Measurements from ENCODE around the gene FN1.

FN1 gene

GRCh38 chr2:215382480-215382879 lies 53.4 kb downstream of the FN1 start:
- no peak for DNase-seq (ENCODE audit: low read depth)

- no peak for DNase-seq (ENCODE audit: low read depth)
Measured at GRCh38 chr2:215382011-215382410, 53.9 kb downstream of the FN1 start.

DNA sequence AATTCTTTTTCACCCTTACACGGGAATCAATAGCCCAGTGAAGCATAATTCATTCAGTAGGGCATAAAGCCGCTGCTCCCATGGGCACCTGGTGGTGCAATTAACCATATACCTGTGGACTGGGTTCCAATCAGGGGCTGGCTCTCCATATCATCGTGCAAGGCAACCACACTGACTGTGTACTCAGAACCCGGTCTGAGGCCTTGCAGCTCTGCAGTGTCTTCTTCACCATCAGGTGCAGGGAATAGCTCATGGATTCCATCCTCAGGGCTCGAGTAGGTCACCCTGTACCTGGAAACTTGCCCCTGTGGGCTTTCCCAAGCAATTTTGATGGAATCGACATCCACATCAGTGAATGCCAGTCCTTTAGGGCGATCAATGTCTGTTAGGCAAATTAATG lies 55.2 kb downstream of the FN1 start:
- DNase-seq (ENCODE audit: low read depth) = no peak

GRCh38 chr2:215379948-215380347 lies 55.9 kb downstream of the FN1 start:
- DNase-seq (ENCODE audit: low read depth) = no peak

GRCh38 chr2:215379039-215379438 lies 56.8 kb downstream of the FN1 start:
- no peak for DNase-seq (ENCODE audit: low read depth)

GRCh38 chr2:215378045-215378444 lies 57.8 kb downstream of the FN1 start:
- no peak for DNase-seq (ENCODE audit: low read depth)

GRCh38 chr2:215377283-215377682 lies 58.6 kb downstream of the FN1 start:
- DNase-seq (ENCODE audit: low read depth) = no peak

DNA sequence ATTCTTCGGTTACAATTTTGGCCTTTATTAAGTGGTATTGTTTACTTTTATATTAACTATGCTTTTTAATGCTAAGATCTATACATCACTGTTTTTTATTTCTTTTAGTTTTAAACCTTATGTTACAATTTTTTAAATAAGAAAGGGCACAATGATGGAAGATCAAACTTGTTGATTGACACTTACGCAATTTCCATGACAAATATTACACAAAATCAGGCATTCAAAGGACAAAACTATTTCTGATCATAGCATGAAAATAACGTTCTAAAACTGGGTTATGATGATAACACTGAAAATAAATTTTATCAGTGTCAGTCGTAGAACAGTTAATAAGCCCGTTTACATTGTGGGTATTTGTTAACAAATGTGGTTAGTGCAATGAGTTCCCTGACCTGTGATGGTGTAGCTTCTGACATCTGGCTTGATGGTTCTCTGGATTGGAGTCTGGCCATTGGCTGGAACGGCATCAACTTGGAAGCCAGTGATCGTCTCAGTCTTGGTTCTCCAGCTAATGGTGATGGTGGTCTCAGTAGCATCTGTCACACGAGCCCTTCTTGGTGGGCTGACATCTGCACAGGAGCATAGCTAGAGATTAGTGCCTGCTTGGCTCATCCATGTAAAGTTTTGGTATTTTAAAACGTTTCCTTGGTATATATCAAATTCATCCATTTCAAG lies 59.6 kb downstream of the FN1 start:
- no peak for DNase-seq (ENCODE audit: low read depth)

GRCh38 chr2:215375467-215375830 lies 60.4 kb downstream of the FN1 start:
- no peak for DNase-seq (ENCODE audit: low read depth)

DNA sequence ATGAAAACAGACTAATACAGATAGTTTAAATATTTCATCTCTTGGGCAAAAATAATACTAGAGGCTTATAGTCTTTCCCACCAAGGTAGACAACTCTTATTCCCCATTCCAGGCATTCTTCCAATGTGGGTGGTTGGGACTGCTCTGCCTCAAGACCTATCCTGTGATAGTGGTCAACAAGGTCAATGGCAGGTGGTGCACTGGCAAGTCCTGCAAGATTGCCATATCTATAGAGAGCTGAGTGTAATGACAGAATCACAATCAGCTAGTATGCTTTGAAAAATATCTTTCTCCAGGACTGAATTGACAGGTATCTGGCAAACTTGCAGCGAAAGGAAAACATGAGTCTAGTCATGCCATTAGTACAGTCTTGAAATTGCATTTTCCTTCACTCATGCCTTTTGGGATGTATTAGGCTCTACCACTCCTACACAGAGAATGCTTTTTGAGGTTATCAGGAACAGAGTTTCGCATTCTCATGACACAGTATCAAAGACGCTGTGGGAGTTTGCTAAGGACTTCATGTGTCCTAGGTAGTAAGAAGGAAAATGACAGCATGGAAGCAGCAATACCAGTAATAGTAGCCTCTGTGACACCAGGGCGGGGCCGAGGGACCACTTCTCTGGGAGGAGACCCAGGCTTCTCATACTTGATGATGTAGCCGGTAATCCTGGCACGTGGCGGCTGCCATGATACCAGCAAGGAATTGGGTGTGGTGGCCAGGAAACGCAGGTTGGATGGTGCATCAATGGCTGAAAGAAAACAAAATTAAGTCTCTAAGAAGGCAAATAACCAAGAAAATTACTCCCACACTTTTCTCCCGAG lies 61.0 kb downstream of the FN1 start:
- no peak for DNase-seq (ENCODE audit: low read depth)

DNA sequence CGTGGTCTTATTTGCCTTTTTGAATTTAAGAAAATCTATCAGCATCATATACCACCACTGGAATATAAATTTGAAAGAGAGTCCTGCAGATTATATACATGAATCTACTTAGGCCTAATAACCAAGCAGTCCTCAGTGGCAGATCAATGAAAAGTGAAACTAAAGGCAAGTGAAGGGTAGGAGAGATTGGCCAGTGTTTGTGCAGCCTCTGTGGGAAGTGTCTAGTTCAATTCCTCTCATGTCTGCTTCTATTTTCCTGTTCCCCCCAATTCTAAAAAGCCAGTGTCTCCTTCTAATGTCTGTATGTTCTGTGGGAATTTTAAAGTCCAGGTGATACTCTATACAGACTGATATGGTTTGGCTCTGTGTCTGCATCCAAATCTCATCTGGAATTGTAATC lies 61.9 kb downstream of the FN1 start:
- no peak for DNase-seq (ENCODE audit: low read depth)

- no peak for DNase-seq (ENCODE audit: low read depth)
Measured at GRCh38 chr2:215372968-215373649, 62.8 kb downstream of the FN1 start.

- DNase-seq (ENCODE audit: low read depth) = no peak
Measured at GRCh38 chr2:215371915-215372897, 63.7 kb downstream of the FN1 start.

- DNase-seq (ENCODE audit: low read depth) = no peak
Measured at GRCh38 chr2:215370112-215370965, 65.5 kb downstream of the FN1 start.

GRCh38 chr2:215369181-215369760 lies 66.6 kb downstream of the FN1 start:
- DNase-seq (ENCODE audit: low read depth) = no peak

DNA sequence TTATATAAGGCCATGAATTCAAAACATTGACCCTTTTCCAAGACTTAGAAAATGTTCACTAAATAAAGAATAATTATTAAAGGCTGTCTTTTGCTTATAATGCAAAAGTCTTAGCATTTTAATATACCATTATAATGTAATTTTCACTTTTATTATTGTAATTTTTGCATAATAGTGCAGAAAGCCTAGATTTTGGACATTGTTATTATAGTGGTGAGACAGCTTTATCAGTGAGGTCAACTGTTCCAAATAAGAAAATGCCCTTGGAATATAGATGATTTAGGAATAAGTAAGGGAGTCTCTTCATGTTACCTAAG lies 67.4 kb downstream of the FN1 start:
- DNase-seq (ENCODE audit: low read depth) = no peak

DNA sequence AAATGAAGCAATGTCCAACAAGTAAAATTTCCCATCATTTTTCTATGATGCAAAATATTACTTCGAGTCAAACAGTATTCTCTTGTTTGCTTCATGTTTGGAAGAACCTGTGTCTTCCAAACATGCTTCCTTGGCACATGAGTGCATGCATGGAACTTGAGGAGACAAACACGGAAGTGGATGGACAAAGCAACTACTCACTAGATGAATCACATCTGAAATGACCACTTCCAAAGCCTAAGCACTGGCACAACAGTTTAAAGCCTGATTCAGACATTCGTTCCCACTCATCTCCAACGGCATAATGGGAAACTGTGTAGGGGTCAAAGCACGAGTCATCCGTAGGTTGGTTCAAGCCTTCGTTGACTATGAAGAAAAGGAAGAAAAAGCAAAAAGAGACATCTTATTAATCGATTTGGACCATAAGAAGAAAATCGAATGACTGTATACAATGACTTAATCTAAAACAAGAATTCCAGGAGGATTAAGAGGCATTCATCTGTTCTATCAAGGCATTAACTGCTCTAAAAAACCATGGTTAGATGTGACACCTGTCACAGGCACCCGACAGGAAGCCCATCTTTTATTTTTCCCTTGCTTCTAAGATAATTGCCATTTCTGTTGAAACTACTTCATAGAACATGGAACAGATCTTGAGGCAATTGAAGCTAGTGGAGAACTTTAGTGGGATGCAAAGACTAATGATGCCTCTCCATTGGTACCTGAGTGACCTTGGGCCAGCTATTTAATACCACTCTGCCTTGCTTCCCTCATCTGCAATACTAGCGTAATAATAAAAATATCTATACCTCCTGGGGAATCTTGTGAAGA lies 68.0 kb downstream of the FN1 start:
- no peak for DNase-seq (ENCODE audit: low read depth)

GRCh38 chr2:215366440-215367032 lies 69.3 kb downstream of the FN1 start:
- no peak for DNase-seq (ENCODE audit: low read depth)

DNA sequence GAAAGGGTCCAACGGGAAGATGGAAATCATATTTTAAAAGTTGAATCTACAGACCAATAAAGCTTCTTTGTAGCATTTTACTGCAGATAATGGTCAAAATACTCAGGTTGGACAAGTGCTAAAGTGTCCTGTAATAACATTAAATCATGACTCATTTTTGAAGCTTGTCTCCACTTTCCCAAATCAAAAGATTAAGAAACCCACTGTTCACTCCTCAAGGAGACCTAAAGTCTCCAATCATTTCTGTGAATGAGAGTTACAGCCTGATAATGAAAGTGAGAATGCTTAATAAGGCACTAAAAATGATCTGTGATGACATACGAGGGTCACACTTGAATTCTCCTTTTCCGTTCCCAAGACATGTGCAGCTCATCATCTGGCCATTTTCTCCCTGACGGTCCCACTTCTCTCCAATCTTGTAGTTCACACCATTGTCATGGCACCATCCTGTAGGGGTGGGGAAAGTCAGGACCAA lies 70.6 kb downstream of the FN1 start:
- no peak for DNase-seq (ENCODE audit: low read depth)
